Testis (tissue), 2 donors: ENCODE results near the gene ENTHD1.

ENCODE experiments used
- CTCF ChIP-seq, 3 experiments: fragments of 450-650 bp in 2 of 3; fragments of 200-600 bp in 1 of 3; sonication (generic) in 1 of 3; IDR thresholded peaks; one replicate each; pipeline ENCODE4 v1.5.1; 2016 to 2019; ENCODE audit warnings: antibody characterized with exemption in 3 of 3, mild to moderate bottlenecking in 2 of 3, moderate library complexity in 1 of 3
- POLR2A ChIP-seq: fragments of 450-650 bp; IDR thresholded peaks from one replicate; pipeline ENCODE4 v1.6.1; 2017; ENCODE audit warnings: antibody characterized with exemption, mild to moderate bottlenecking, moderate library complexity

DNA sequence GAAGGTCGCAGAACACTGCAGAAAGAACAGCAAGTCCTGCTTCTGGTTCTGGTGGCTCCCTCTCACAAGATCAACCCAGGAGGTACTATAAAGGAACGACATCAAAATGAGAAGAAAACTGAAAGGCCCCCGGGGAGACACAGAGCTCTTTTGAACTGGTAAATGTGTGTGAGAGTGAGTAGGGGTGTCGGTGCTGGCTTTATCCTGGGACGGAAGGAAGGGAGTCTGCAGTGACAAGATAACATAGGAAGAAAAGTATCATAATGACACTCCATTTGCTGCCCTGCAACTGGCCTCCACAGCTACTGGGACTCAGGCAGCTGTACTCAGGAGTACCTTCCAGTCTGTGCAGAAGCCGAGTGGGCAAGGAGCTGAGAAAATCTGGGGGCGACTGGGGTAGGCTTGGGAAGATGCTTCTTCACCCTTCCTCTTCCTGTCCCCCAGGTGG lies 60.9 kb downstream of the ENTHD1 start:
- no peak for TF ChIP-seq POLR2A
- TF ChIP-seq CTCF (IDR thresholded peaks at IDR 0.05), result no peak
